ENCODE measurements around the gene SDCBP2. TPM values are rescaled to one million over a fixed set of nuclear protein-coding genes. Genes with fewer than 3 reads are reported as not detected.

Gene SDCBP2
- total and polyA plus RNA-seq, 2 of the 13 experiments (the other 11 are each of a cell fraction or from before 2014, with no cell fraction given) = 1.2 to 2.4 TPM

GRCh38 chr20:1326031-1326930 is 2.7 kb downstream of the SDCBP2 start (continued):
- no peak for TF ChIP-seq PRDM10 (CRISPR knock-in tag; IDR thresholded peaks at IDR 0.05; ENCODE audit: low read depth)
- TF ChIP-seq KDM5B (CRISPR knock-in tag; IDR thresholded peaks at IDR 0.05; ENCODE audit: borderline replicate concordance) = no peak
- no peak for TF ChIP-seq PAWR (CRISPR knock-in tag; IDR thresholded peaks at IDR 0.05; ENCODE audit: borderline replicate concordance)
- TF ChIP-seq ZNF441 (CRISPR knock-in tag; IDR thresholded peaks at IDR 0.05; ENCODE audit: borderline replicate concordance) = no peak
- no peak for TF ChIP-seq ZBTB42 (CRISPR knock-in tag; IDR thresholded peaks at IDR 0.05)
- no peak for TF ChIP-seq PHF8 (CRISPR knock-in tag; IDR thresholded peaks at IDR 0.05)
- TF ChIP-seq ZNF775 (CRISPR knock-in tag; IDR thresholded peaks at IDR 0.05; ENCODE audit: borderline replicate concordance) = no peak
- 0 out of 2 replicates have a peak, but pooled peaks have one; percentile 21 for TF ChIP-seq ZNF644 (CRISPR knock-in tag; IDR thresholded peaks at IDR 0.05; ENCODE audit: low read depth)
- no peak for TF ChIP-seq ZNF10 (CRISPR knock-in tag; IDR thresholded peaks at IDR 0.05; ENCODE audit: borderline replicate concordance, low read depth)
- no peak for TF ChIP-seq ZFP36L2 (CRISPR knock-in tag; IDR thresholded peaks at IDR 0.05)
- TF ChIP-seq ZNF253 (CRISPR knock-in tag; IDR thresholded peaks at IDR 0.05; ENCODE audit: borderline replicate concordance) = no peak
- no peak for TF ChIP-seq XBP1 (CRISPR knock-in tag; IDR thresholded peaks at IDR 0.05)
- TF ChIP-seq ZNF652 (CRISPR knock-in tag; IDR thresholded peaks at IDR 0.05; ENCODE audit: borderline replicate concordance, low read depth) = peak; percentile 85
- no peak for TF ChIP-seq HIVEP1 (CRISPR knock-in tag; IDR thresholded peaks at IDR 0.05)
- TF ChIP-seq CEBPB (IDR thresholded peaks at IDR 0.05; ENCODE audit: borderline replicate concordance, low read depth, low read length) = no peak
- no peak for TF ChIP-seq ARNTL (CRISPR knock-in tag; IDR thresholded peaks at IDR 0.05)
- no peak for TF ChIP-seq ZNF501 (CRISPR knock-in tag; IDR thresholded peaks at IDR 0.05)
- no peak for TF ChIP-seq NR3C1 (CRISPR knock-in tag; IDR thresholded peaks at IDR 0.05)
- TF ChIP-seq ZNF567 (CRISPR knock-in tag; IDR thresholded peaks at IDR 0.05; ENCODE audit: borderline replicate concordance) = peak; percentile 54; the same call in 1 of the 2 replicates
- TF ChIP-seq ZNF44 (CRISPR knock-in tag; IDR thresholded peaks at IDR 0.05) = 0 out of 2 replicates have a peak, but pooled peaks have one; percentile 7
- no peak for TF ChIP-seq SMAD1 (CRISPR knock-in tag; IDR thresholded peaks at IDR 0.05; ENCODE audit: borderline replicate concordance, low read depth)
- TF ChIP-seq REST (IDR thresholded peaks at IDR 0.05; ENCODE audit: borderline replicate concordance in 1 of 2, low read depth in 1 of 2, low read length in 2 of 2) = no peak
